Sigmoid colon (tissue), 7 donors: ENCODE results near the gene CPM. TPM values are rescaled to one million over a fixed set of nuclear protein-coding genes. Genes with fewer than 3 reads are reported as not detected.

Source experiments
- DNase-seq: peaks from one replicate; pipeline ENCODE4 v3.0.0-alpha.2; 2019
- H3K27ac ChIP-seq, 4 donors: fragments of 200-600 bp; sonication (generic); one replicate each; pipeline ENCODE4 v1.5.1; 2016 to 2019; ENCODE audit warnings: mild to moderate bottlenecking in 1 of 4
- H3K27me3 ChIP-seq, 3 donors: fragments of 200-600 bp; sonication (generic); one replicate each; pipeline ENCODE4 v1.5.1; 2019; ENCODE audit warnings: mild to moderate bottlenecking in 1 of 3
- H3K36me3 ChIP-seq, 4 donors: fragments of 200-600 bp; sonication (generic); one replicate each; pipeline ENCODE4 v1.5.1; 2016 to 2019
- H3K4me1 ChIP-seq, 4 donors: fragments of 200-600 bp; sonication (generic); one replicate each; pipeline ENCODE4 v1.5.1; 2017 to 2019
- H3K4me3 ChIP-seq, 4 donors: fragments of 200-600 bp; sonication (generic); one replicate each; pipeline ENCODE4 v1.5.1; 2017 to 2019; ENCODE audit warnings: mild to moderate bottlenecking in 2 of 4, moderate library complexity in 1 of 4
- H3K9me3 ChIP-seq, 4 donors: fragments of 200-600 bp in 3 of 4; sonication (generic) in 3 of 4; one replicate each; pipeline versions ENCODE4 v1.5.1 to v1.6.1; 2013 to 2019
- CTCF ChIP-seq, 4 experiments: fragments of 450-650 bp in 3 of 4; fragments of 200-600 bp in 1 of 4; IDR thresholded peaks; one replicate each; pipeline ENCODE4 v1.5.1; 2016 to 2019; ENCODE audit warnings: antibody characterized with exemption in 4 of 4, mild to moderate bottlenecking in 3 of 4, moderate library complexity in 2 of 4
- EP300 ChIP-seq, 4 donors: sonication (generic); formaldehyde crosslinking; IDR thresholded peaks; one replicate each; pipeline ENCODE4 v1.6.1; 2017; ENCODE audit warnings: antibody characterized with exemption in 4 of 4
- POLR2A ChIP-seq, 2 donors: fragments of 450-650 bp; IDR thresholded peaks; one replicate each; pipeline ENCODE4 v1.6.1; 2016; ENCODE audit warnings: antibody characterized with exemption in 2 of 2, mild to moderate bottlenecking in 2 of 2, moderate library complexity in 2 of 2
- POLR2AphosphoS5 ChIP-seq, 4 donors: sonication (generic); formaldehyde crosslinking; IDR thresholded peaks; one replicate each; pipeline ENCODE4 v1.6.1; 2017; ENCODE audit warnings: antibody characterized with exemption in 4 of 4
- WGBS, 2 donors: extraction: QIAGEN DNeasy Blood & Tissue Kit; methylation state at CpG; one replicate each; pipeline ENCODE4 v1.1.7; 2013; 5-methylcytosine and 5-hydroxymethylcytosine counted together
- intact Hi-C: fragments of 100-400 bp; cut with DNase I; formaldehyde crosslinking; loops from one replicate; pipeline ENCODE4 v1.15.1; 2023
- polyA plus RNA-seq, 3 donors: library from polyadenylated mRNA; stranded (reverse); fragments of 200-250 nt; gene quantifications; one replicate each; pipeline ENCODE4 v1.2.3, GENCODE V29; 2013
- total RNA-seq, 4 donors: library from RNA; depleted of rRNA; stranded (reverse); fragments of >200 nt; gene quantifications; one replicate each; pipeline ENCODE4 v1.1.0, GENCODE V29; 2016
- donor health status: healthy with polysubstance abuse.
- donor health status: Bipolar disorder and iron deficiency.
- donor health status: healthy.

Gene CPM
- total and polyA plus RNA-seq, 7 donors = 15.3 to 81.0 (median 36.5) TPM

GRCh38 chr12:68891141-68891540, 41.8 kb downstream of the CPM start:
- H3K36me3 ChIP-seq = no peaks in the 10 kb centered on the region
- H3K27me3 ChIP-seq = no peaks in the 10 kb centered on the region
- 79 to 81% methylated on average over 6 of the region's 6 CpGs for WGBS, 2 donors
- no peak overlapping the region for H3K4me3 ChIP-seq
- no peak for TF ChIP-seq CTCF (IDR thresholded peaks at IDR 0.05)
- TF ChIP-seq POLR2A (IDR thresholded peaks at IDR 0.05) = no peak
- no peak for TF ChIP-seq POLR2AphosphoS5 (IDR thresholded peaks at IDR 0.05)
- TF ChIP-seq EP300 (IDR thresholded peaks at IDR 0.05) = no peak
- H3K27ac ChIP-seq = no peak overlapping the region
- no peak for DNase-seq
- H3K4me1 ChIP-seq = no peaks in the 10 kb centered on the region
- intact Hi-C loops = no loop called here
- no peaks in the 10 kb centered on the region for H3K9me3 ChIP-seq

DNA sequence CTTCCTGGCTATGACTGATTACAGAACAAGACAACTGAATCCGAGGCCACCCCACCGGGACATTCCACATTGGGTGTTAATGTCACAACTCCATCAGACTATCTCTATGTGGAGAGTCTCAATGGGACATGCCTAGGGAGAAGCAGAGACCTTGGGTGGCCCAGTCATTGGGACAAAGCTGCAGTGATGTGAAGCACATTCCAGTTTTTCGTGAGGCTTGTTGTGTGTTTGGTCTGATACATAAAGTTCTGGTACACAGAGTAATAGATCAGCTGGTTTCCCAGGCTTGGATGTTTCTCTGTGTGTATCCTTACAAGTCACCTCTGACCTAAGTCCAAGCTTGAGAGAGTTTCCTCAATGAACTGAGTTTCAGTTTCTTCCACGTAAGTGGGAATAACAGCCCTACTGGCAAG, 42.3 kb downstream of the CPM start:
- Histone ChIP-seq H3K4me3 (no peak overlapping the region), H3K27ac (no peak overlapping the region), H3K9me3 (no peaks in the 10 kb centered on the region), H3K4me1 (no peaks in the 10 kb centered on the region), H3K27me3 (no peaks in the 10 kb centered on the region), H3K36me3 (no peaks in the 10 kb centered on the region)
- intact Hi-C loops = no loop called here
- WGBS, 2 donors = 71 to 78% methylated on average over 4 of the region's 4 CpGs
- DNase-seq = no peak
- no peak for TF ChIP-seq CTCF (IDR thresholded peaks at IDR 0.05)
- TF ChIP-seq EP300 (IDR thresholded peaks at IDR 0.05) = peak in 1 of 4 donors; percentile 23
- no peak for TF ChIP-seq POLR2A (IDR thresholded peaks at IDR 0.05)

DNA sequence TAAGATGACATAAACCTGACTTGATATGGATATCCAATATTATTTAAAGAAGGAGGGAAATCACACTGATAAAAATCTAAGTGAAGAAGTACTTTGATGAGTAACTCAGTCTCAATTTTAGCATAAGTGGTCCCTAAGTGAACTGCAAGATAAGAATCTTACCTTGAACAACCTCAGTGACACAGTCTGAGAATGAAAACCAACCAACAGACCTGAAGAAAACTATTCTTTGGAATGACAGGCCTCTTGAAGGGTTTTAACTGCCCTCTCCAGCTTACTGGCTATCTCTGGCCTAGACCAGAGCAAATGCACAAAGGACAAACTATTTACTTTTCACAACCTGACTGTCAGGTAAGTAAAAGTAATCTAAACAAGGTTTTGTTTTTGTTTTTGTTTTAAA, 44.7 kb downstream of the CPM start:
- Histone ChIP-seq H3K36me3 (no peaks in the 10 kb centered on the region), H3K27ac (no peak overlapping the region), H3K27me3 (no peaks in the 10 kb centered on the region), H3K4me1 (no peaks in the 10 kb centered on the region), H3K9me3 (no peaks in the 10 kb centered on the region), H3K4me3 (no peak overlapping the region)
- intact Hi-C loops = no loop called here
- no peak for DNase-seq
- no peak for TF ChIP-seq POLR2A (IDR thresholded peaks at IDR 0.05)
- no peak for TF ChIP-seq CTCF (IDR thresholded peaks at IDR 0.05)
- no peak for TF ChIP-seq EP300 (IDR thresholded peaks at IDR 0.05)
- no peak for TF ChIP-seq POLR2AphosphoS5 (IDR thresholded peaks at IDR 0.05)

- no peak for TF ChIP-seq CTCF (IDR thresholded peaks at IDR 0.05)
- TF ChIP-seq POLR2AphosphoS5 (IDR thresholded peaks at IDR 0.05) = no peak
- H3K9me3 ChIP-seq = no peaks in the 10 kb centered on the region
- H3K27ac ChIP-seq = no peak overlapping the region
- WGBS, 2 donors = 94 to 100% methylated on average over 1 of the region's 1 CpG
- no peaks in the 10 kb centered on the region for H3K27me3 ChIP-seq
- no peaks in the 10 kb centered on the region for H3K4me1 ChIP-seq
- no peak for DNase-seq
- H3K36me3 ChIP-seq = no peaks in the 10 kb centered on the region
- intact Hi-C loops = no loop called here
- no peak overlapping the region for H3K4me3 ChIP-seq
These were observed 45.3 kb downstream of the CPM start for GRCh38 chr12:68887641-68888040.
